T-helper 1 cell treated with Interleukin-12 subunit alpha and Interleukin-12 subunit beta and Interleukin-4 antibody, amounts not matched to agents 30 ng/mL and 1 ng/mL, for 36 hours (primary cell): ENCODE results near the gene ZNF117. TPM values are rescaled to one million over a fixed set of nuclear protein-coding genes. Genes with fewer than 3 reads are reported as not detected.
"Not testable (repeated sequence)": the region's sequence is repeated elsewhere in the genome, so short reads cannot be mapped to it uniquely, and the experiment has no call there.

Experiments used
- intact Hi-C: fragments of 100-400 bp; cut with micrococcal nuclease; formaldehyde crosslinking; loops from one replicate; pipeline ENCODE4 v1.15.1; 2024
- total RNA-seq: library from RNA; stranded (reverse); gene quantifications from 2 replicates; pipeline ENCODE4 v1.2.3, GENCODE V29; 2022

Gene ZNF117
- total RNA-seq, result 6.5 and 6.8 TPM in 2 replicates

DNA sequence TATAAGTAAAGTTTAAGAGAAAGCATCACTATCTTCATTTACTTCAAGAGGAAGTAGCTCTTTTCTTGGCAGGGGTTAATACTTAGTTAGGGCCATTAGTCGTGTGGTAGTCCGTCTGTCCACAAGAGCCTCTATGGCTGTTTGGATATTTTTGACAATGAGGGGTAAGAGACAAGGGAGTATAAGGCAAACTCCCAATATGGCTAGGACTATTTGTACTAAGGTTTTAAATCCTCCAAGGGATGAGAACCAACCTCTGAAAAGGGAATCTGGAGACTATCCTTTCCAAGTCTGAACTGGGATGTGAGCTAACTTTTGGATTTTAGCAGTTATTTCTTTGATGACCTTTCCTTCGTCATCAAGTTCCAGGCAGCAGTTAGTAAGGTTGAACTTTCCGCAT, at the start of gene ZNF117:
Gene ZNF117 (minus strand): TSS at position 101 of the 400 bp plus-strand sequence.
- intact Hi-C loops, result no loop called here

DNA sequence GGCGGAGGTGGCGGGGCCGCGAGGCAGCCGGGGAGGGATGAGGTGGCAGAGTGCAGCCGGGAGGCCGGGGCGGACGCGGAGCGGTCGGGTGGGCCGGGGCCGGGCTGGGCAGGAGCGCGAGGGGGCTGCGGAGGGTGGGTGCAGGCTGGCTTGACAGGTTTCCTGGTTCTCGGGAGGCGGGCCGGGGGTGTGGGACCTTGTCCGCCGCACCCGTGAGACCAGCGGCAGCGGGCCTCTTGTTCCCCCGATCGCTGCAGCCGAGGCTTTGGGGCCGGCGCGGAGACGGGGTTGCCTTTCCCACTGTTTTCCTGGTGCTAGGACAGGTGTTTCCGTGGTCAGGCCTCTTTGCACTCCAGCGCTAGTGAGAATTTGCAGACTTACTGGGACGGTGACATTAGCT, 47.9 kb upstream of the ZNF117 start:
- intact Hi-C loops, result loop anchor here (1.0 to 5.0 kb wide), 11 partner anchors 32 to 944 kb away; partner anchors contain the start of genes ERV3-1, GUSB, VKORC1L1 and ZNF107

DNA sequence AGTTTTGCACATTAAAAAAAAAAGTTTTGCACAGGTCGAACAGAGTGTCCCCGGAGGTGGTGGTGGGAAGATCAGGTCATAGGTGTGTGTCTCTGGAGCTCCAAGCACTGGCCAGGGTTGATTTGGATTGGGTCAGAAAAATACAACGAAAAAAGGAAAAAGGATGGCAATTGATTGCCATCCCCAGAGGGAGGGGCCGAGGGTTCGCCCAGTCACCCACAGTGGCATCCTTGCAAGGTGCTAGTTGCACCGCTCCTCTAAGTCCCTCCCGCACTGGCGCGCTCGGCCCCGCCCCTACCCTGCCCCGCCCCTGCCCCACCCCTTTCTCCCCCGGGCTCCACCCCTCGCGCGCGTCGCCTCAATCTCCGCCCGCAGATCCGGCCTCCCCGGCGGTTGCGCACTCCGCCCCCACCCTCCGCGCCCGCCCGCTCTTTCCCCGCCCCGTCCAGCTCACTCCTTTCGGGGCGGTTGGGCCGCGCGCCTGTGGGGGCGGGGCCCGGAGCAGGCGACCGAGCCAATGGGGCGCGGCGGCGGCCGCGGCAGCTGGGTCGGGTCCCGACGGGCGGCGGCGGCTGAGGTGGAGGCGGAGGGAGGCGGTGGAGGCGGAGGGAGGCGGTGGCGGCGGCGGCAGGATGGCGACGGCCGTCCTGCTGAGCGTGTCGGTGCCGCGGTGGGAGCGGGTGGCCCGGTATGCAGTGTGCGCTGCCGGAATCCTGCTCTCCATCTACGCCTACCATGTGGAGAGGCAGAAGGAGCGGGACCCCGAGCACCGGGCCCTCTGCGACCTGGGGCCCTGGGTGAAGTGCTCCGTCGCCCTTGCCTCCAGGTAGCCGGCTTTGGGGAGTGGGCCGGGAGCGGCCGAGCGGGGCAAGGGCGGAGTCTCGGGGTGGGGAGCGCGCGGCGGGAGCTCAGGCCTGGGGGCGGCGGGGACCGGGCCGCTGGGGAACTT, 47.2 kb upstream of the ZNF117 start:
- intact Hi-C loops, result loop anchor here (1.0 to 5.0 kb wide), 11 partner anchors 32 to 944 kb away; partner anchors contain the start of genes ERV3-1, GUSB, VKORC1L1 and ZNF107

GRCh38 chr7:65036526-65036925, 45.7 kb upstream of the ZNF117 start:
- intact Hi-C loops, result loop anchor here (5.0 kb wide), 1 partner anchor 946 kb away; the partner anchor contains the start of gene GUSB

- intact Hi-C loops, result loop anchor here (5.0 kb wide), 1 partner anchor 947 kb away; the partner anchor contains the start of gene GUSB
These were observed 44.6 kb upstream of the ZNF117 start for GRCh38 chr7:65035469-65035868.

GRCh38 chr7:65034120-65034782, 43.4 kb upstream of the ZNF117 start:
- intact Hi-C loops, result not testable (repeated sequence)

GRCh38 chr7:65033391-65033790, 42.6 kb upstream of the ZNF117 start:
- intact Hi-C loops, result not testable (repeated sequence)

GRCh38 chr7:65025023-65025422, 34.2 kb upstream of the ZNF117 start:
- intact Hi-C loops, result not testable (repeated sequence)

- intact Hi-C loops, result not testable (repeated sequence)
These were observed 30.1 kb upstream of the ZNF117 start for GRCh38 chr7:65020978-65021377.

DNA sequence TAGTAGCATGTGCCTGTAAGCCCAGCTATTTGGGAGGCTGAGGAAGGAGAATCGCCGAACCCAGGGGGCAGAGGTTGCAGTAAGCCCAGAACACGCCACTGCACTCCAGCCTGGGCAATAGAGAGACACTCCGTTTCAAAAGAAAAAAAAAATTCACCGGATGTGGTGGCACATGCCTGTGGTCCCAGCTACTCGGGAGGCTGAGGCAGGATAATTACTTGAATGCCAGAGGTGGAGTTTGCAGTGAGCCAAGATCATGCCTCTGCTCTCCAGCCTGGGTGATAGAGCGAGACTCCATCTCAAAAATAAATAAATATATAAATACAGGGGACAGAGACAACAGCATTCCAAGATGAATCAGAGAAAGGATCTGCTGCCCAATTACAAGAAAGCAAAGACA, 19.0 kb upstream of the ZNF117 start:
- intact Hi-C loops, result loop anchor here (5.0 to 10.0 kb wide), 2 partner anchors 745 to 1912 kb away; partner anchors contain the start of gene TMEM248

- intact Hi-C loops, result loop anchor here (5.0 to 10.0 kb wide), 2 partner anchors 745 to 1913 kb away; partner anchors contain the start of gene TMEM248
These were observed 18.6 kb upstream of the ZNF117 start for GRCh38 chr7:65009394-65009793.

DNA sequence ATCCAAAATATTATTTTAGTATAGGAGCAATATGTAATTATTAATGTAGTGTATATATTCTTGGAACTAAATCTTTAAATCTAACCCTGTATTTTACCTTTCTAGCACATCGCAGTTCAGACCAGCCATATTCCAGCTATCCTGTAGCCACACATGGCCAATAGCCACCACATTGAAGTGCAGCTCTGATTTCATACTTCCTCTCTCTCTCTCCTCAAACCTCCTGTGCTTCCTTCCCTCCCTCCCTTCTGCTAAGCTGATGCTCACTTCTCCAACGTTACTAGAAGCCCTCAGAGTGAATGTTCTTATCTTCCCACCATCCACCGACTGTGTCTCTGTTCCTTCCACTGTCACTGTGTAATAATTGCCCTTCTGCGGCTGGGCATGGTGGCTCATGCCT, 16.2 kb upstream of the ZNF117 start:
- intact Hi-C loops, result loop anchor here (5.0 to 10.0 kb wide), 2 partner anchors 748 to 1915 kb away; partner anchors contain the start of gene TMEM248

DNA sequence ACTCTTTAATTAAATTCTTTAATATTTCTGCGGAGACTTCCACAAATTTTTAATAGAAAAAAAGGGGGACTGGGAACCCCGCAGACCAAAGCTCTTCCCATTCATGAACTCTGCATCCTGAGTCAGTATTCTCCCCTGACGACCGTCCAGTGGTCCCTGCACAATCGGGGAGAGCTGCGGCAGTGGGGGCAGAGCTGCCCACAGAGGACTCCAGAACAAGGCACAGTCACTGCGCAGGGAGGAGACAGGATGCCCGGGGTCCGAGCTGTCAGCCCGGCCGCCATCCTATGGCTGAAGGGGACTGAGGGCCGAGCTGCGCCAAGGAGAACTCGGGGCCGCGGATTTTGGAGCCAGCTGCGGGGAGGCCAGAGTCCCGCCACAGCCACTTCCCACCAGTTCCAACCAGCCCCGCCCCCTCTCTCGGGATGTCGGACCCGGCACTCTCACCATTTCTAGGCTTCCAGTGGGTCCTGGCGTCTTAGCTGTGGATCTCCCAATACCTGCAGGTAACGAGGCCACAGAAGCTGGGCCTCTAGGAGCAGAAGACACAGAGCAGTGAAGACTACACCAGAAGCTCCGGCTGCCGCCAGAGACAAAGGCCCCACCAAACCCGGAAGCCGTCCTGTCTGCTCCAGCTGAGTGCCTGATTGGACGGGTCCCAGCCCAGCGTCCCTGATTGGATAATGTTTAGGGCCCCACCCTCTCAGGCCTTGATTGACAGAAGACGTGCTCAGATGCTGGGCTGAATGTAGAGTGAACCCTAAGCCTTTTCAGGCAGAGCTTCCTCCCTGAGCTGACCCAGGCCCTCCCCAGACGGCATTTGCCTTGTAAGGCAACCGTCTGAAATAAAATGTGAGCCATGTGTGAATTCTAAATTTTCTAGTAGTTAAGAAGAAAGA, 15.5 kb upstream of the ZNF117 start, which contains the start of gene ERV3-1:
Gene ERV3-1 (minus strand): TSS at position 594 of the 899 bp plus-strand sequence. CDS start 13,661 bp downstream, outside the sequence.
- intact Hi-C loops, result loop anchor here (1.0 to 10.0 kb wide), 12 partner anchors 32 to 1916 kb away; partner anchors contain the start of genes TMEM248, ZNF107, ZNF138 and ZNF273

DNA sequence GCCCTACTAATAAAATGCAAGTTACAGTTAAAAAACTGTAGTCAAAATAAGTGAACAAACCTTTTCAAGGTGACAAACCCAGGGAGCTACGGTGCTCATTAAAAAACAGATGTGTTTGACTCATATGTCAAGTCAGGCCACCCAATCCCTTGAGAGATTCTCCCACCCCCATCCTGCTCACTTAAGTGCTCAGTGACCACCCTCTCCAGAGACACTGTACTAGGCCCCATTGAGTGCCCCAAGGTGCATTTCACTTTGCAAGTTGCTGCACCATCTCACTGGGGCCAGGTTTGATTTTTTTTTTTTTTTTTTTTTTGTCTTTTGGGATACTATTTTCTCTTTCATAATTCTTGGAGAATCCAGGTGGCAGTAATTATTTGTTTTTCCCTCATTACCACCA, 13.7 kb upstream of the ZNF117 start:
- intact Hi-C loops, result loop anchor here (10.0 kb wide), 1 partner anchor 750 kb away; no protein-coding TSS in a partner anchor

- intact Hi-C loops, result loop anchor here (10.0 kb wide), 1 partner anchor 752 kb away; no protein-coding TSS in a partner anchor
These were observed 12.2 kb upstream of the ZNF117 start for GRCh38 chr7:65002972-65003585.

DNA sequence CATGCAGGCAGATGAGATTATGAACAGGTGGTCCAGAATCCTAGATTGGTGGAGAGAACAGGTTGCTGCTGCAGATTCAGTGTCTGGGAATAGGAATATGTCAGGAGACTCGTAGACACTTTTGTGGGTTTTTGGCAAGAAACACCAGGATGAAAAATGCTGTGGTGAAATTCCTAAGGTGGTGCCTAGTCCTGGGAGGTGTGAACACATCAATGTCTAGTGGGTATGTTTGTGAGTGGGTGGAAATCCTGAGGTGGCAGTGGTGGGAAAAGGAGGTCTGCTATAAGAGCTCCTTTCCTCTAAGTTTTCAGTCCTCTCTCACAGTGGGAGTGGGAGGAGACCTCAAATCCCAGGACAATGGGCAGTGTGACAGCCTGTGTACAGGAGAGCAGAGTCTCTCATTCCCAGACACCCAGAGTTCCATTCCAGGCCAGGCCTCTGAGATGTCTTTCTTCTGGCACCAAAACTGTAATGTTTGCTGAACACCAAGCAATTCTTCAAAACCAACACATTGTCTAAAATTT, 10.5 kb upstream of the ZNF117 start:
- intact Hi-C loops, result loop anchor here (10.0 kb wide), 1 partner anchor 753 kb away; no protein-coding TSS in a partner anchor

DNA sequence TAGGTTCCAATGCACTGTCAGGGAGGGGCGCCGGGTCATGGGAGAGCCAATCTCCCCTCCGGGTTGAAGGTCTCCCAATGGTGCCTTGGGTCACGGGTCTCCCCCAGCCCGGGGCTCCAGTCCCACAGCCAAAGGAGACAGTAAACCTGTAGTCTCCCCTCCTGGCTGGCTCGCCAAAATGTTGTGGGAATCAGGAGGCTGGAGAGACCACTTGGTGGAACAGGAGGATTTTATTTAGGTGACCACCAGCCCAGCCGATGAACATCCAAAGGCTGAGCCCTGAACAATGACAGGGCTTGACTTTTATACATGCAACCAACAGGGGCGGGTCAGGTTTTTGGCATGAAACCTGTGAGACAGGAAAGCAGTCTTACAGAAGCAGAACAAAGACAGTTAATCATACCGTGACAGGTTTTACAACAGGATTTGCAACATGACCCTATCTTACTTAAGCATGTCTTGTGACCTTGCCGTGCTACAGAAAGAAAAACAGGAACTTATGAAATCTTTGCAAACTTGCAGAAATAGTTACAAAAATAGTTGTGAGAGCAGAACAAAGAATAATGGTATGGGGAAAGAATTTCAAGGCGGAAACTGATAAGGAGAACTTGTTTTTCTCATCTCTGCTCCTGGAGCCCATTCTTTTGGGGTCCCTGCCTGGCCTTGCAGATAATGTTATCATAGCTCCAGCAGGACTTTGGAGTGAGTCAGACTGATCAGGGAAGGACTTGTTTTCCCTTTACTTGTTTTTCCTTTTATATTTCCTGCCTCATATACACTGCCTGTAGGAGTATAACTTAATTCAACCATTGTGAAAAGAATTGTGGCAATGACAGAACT, 8.5 kb upstream of the ZNF117 start:
- intact Hi-C loops, result loop anchor here (10.0 kb wide), 1 partner anchor 755 kb away; no protein-coding TSS in a partner anchor

DNA sequence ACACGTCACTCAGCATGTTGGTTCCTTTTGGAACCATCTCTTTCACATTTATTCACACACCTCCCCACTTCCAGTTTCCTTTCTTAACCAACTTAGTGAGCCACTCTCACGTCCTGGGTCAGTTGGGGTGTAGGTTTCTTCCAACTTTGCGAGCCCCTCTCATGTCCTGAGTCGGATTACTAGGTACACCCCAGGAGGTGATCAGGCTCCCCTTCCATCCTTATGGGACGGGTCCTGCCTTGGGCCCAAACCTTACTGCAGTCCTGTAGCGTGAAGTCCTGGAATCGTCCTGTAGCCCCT, 8.0 kb upstream of the ZNF117 start:
- intact Hi-C loops, result no loop called here
